Type B pancreatic cell (in vitro differentiated cells): Measurements from ENCODE around the gene HOMEZ. TPM values are rescaled to one million over a fixed set of nuclear protein-coding genes. Genes with fewer than 3 reads are reported as not detected.

Experiments
- DNase-seq: peaks from one replicate; pipeline ENCODE4 v3.0.0; 2021; ENCODE audit warnings: mixed read lengths; ENCODE audit not compliant: unreplicated experiment; ENCODE audit errors: extremely low spot score
- H3K27ac Mint-ChIP-seq: 2 replicates; pipeline ENCODE4 v1.8.0; 2021; ENCODE audit warnings: mild to moderate bottlenecking, mixed read lengths
- H3K27me3 Mint-ChIP-seq: 2 replicates; pipeline ENCODE4 v1.8.0; 2021; ENCODE audit warnings: mixed read lengths
- H3K36me3 Mint-ChIP-seq: 2 replicates; pipeline ENCODE4 v1.8.0; 2021; ENCODE audit warnings: mixed read lengths
- H3K4me1 Mint-ChIP-seq: one replicate; pipeline ENCODE4 v1.8.0; 2021; ENCODE audit warnings: mixed read lengths; ENCODE audit not compliant: unreplicated experiment
- H3K4me3 Mint-ChIP-seq: 2 replicates; pipeline ENCODE4 v1.8.0; 2021; ENCODE audit warnings: mild to moderate bottlenecking, mixed read lengths
- H3K9me3 Mint-ChIP-seq: 2 replicates; pipeline ENCODE4 v1.8.0; 2021; ENCODE audit warnings: mixed read lengths
- CTCF ChIP-seq: fragments of 200-600 bp; sonication (generic); conservative IDR thresholded peaks from 2 replicates; pipeline ENCODE4 v1.5.0; 2021; ENCODE audit warnings: antibody characterized with exemption, mild to moderate bottlenecking
- total RNA-seq: library from RNA; stranded (reverse); gene quantifications from 2 replicates; pipeline ENCODE4 v1.2.1, GENCODE V29; 2021; ENCODE audit warnings: low replicate concordance

Gene HOMEZ
- total RNA-seq, 1 donor from 2014 or later, result 19.5 TPM

- Mint-ChIP-seq H3K27me3 (no peaks in the 10 kb centered on the region), H3K4me1 (peaks cover 14% of the 10 kb centered on the region), H3K27ac (peak within 1 kb of the TSS; percentile 97), H3K36me3 (peaks cover 2% of the 10 kb centered on the region), H3K9me3 (no peaks in the 10 kb centered on the region), H3K4me3 (peak within 1 kb of the TSS; percentile 99)
- no peak for TF ChIP-seq CTCF
- no peak for DNase-seq
Observed at GRCh38 chr14:23302290-23303225, 16.6 kb upstream of the HOMEZ start, which contains the start of gene PPP1R3E. TSS of gene PPP1R3E (minus strand) at chr14:23302859. CDS start at chr14:23302576, 283 bp downstream.

- Mint-ChIP-seq H3K27me3 (no peaks in the 10 kb centered on the region), H3K4me1 (peaks cover 17% of the 10 kb centered on the region), H3K36me3 (no peaks in the 10 kb centered on the region), H3K27ac (peak overlapping the region; percentile 96), H3K4me3 (peak overlapping the region; percentile 99), H3K9me3 (no peaks in the 10 kb centered on the region)
- no peak for TF ChIP-seq CTCF
- DNase-seq, result no peak
Observed at GRCh38 chr14:23301969-23302289, 16.0 kb upstream of the HOMEZ start.

- H3K36me3 Mint-ChIP-seq, result no peaks in the 10 kb centered on the region
- H3K27me3 Mint-ChIP-seq, result no peaks in the 10 kb centered on the region
- H3K9me3 Mint-ChIP-seq, result no peaks in the 10 kb centered on the region
- peaks cover 17% of the 10 kb centered on the region for H3K4me1 Mint-ChIP-seq
- H3K4me3 Mint-ChIP-seq, result peak overlapping the region; percentile 99
- H3K27ac Mint-ChIP-seq, result peak overlapping the region; percentile 96
- TF ChIP-seq CTCF, result peak; percentile 82
- peak; percentile 100 for DNase-seq
Observed at GRCh38 chr14:23301288-23301968, 15.5 kb upstream of the HOMEZ start.

- no peak for DNase-seq
- H3K4me1 Mint-ChIP-seq, result peaks cover 11% of the 10 kb centered on the region
- no peak for TF ChIP-seq CTCF
- peak overlapping the region; percentile 93 for H3K4me3 Mint-ChIP-seq
- no peaks in the 10 kb centered on the region for H3K9me3 Mint-ChIP-seq
- H3K36me3 Mint-ChIP-seq, result no peaks in the 10 kb centered on the region
- H3K27me3 Mint-ChIP-seq, result no peaks in the 10 kb centered on the region
- H3K27ac Mint-ChIP-seq, result peak overlapping the region; percentile 96
Observed at GRCh38 chr14:23300687-23301223, 14.8 kb upstream of the HOMEZ start.

- peaks cover under 1% of the 10 kb centered on the region for H3K27me3 Mint-ChIP-seq
- H3K4me1 Mint-ChIP-seq, result peaks cover 12% of the 10 kb centered on the region
- H3K27ac Mint-ChIP-seq, result peak overlapping the region; percentile 96
- TF ChIP-seq CTCF, result no peak
- no peaks in the 10 kb centered on the region for H3K9me3 Mint-ChIP-seq
- DNase-seq, result no peak
- H3K4me3 Mint-ChIP-seq, result peak overlapping the region; percentile 93
- no peaks in the 10 kb centered on the region for H3K36me3 Mint-ChIP-seq
Observed at GRCh38 chr14:23299986-23300686, 14.2 kb upstream of the HOMEZ start.
